PC-3 (cell line): ENCODE data around the gene SLC5A6. TPM values are rescaled to one million over a fixed set of nuclear protein-coding genes. Genes with fewer than 3 reads are reported as not detected.

ENCODE experiments used
- ATAC-seq: fragments of 200-7000 bp; cut with Tn5 transposase; 2 replicates; pipeline ENCODE4 v1.9.1; 2020; ENCODE audit warnings: mild to moderate bottlenecking, moderate library complexity
- BruUV-seq: library from RNA; stranded (reverse); fragments of 400-500 nt; replicated peaks from 2 replicates; lab custom pipeline; 2021; lab: Mats Ljungman, UMichigan
- CTCF ChIA-PET: fragments of 300-600 bp; sonication (Branson Sonifier 250); formaldehyde crosslinking; loops from one replicate; lab custom pipeline; 2022; ENCODE audit warnings: antibody characterized with exemption; lab: Charles Lee
- POLR2A ChIA-PET: fragments of 300-600 bp; sonication (Branson Sonifier 250); formaldehyde crosslinking; loops from one replicate; lab custom pipeline; 2022; ENCODE audit warnings: antibody characterized with exemption; ENCODE audit not compliant: unreplicated experiment; lab: Charles Lee
- DNase-seq: peaks from one replicate; pipeline ENCODE4 v3.0.0-alpha.2; 2015
- H2AFZ ChIP-seq: fragments of 300-600 bp; sonication (generic); 2 replicates; pipeline ENCODE4 v1.6.0; 2016; ENCODE audit warnings: antibody characterized with exemption, low read length
- H3F3A ChIP-seq: fragments of 300-600 bp; sonication (generic); one replicate; pipeline ENCODE4 v1.6.0; 2017; ENCODE audit warnings: antibody characterized with exemption, low read length, control low read depth, mild to moderate bottlenecking; ENCODE audit not compliant: unreplicated experiment
- H3K27ac ChIP-seq: fragments of 300-600 bp; sonication (generic); 2 replicates; pipeline ENCODE4 v1.5.1; 2016; ENCODE audit warnings: mild to moderate bottlenecking, low read length
- H3K27me3 ChIP-seq: fragments of 300-600 bp; sonication (generic); 2 replicates; pipeline ENCODE4 v1.6.1; 2016; ENCODE audit warnings: low read length, mixed read lengths
- H3K36me3 ChIP-seq: fragments of 300-600 bp; sonication (generic); 2 replicates; pipeline ENCODE4 v1.6.1; 2016; ENCODE audit warnings: low read depth, mixed run types, low read length, mixed read lengths
- H3K4me1 ChIP-seq: fragments of 300-600 bp; sonication (generic); 2 replicates; pipeline ENCODE4 v1.5.1; 2016; ENCODE audit warnings: low read length; ENCODE audit not compliant: insufficient read depth
- H3K4me2 ChIP-seq: fragments of 300-600 bp; sonication (generic); 2 replicates; pipeline ENCODE4 v1.6.0; 2016; ENCODE audit warnings: low read length
- H3K4me3 ChIP-seq: fragments of 300-600 bp; sonication (generic); 2 replicates; pipeline ENCODE4 v1.5.1; 2016; ENCODE audit warnings: mild to moderate bottlenecking, low read length, mixed read lengths
- H3K79me2 ChIP-seq: fragments of 300-600 bp; sonication (generic); 2 replicates; pipeline ENCODE4 v1.6.1; 2017; ENCODE audit warnings: low read length, mixed read lengths
- H3K9ac ChIP-seq: fragments of 300-600 bp; sonication (generic); 2 replicates; pipeline ENCODE4 v1.6.0; 2016; ENCODE audit warnings: mild to moderate bottlenecking, low read length
- H3K9me2 ChIP-seq: fragments of 300-600 bp; sonication (generic); replicated peaks from 2 replicates; pipeline ENCODE4 v1.6.1; 2016; ENCODE audit warnings: mixed run types, low read length, mixed read lengths
- H3K9me3 ChIP-seq: fragments of 300-600 bp; sonication (generic); 2 replicates; pipeline ENCODE4 v1.6.1; 2016; ENCODE audit warnings: low read length, mixed read lengths
- H4K20me1 ChIP-seq: fragments of 300-600 bp; sonication (generic); 2 replicates; pipeline ENCODE4 v1.6.1; 2016; ENCODE audit warnings: low read length, mixed read lengths
- CTCF ChIP-seq: fragments of 300-600 bp; sonication (generic); conservative IDR thresholded peaks from 2 replicates; pipeline ENCODE4 v1.5.1; 2017; ENCODE audit warnings: antibody characterized with exemption, low read depth, mild to moderate bottlenecking, low read length
- EZH2 ChIP-seq: fragments of 300-600 bp; sonication (generic); IDR thresholded peaks from one replicate; pipeline ENCODE4 v1.6.1; 2017; ENCODE audit warnings: antibody characterized with exemption, mild to moderate bottlenecking, low read length; ENCODE audit not compliant: unreplicated experiment
- EZH2phosphoT487 ChIP-seq: fragments of 300-600 bp; sonication (generic); IDR thresholded peaks from 2 replicates; pipeline ENCODE4 v1.6.1; 2018; ENCODE audit warnings: mild to moderate bottlenecking, antibody characterized with exemption, low read length, borderline replicate concordance
- intact Hi-C: fragments of 100-400 bp; cut with micrococcal nuclease; formaldehyde crosslinking; loops from 2 replicates; pipeline ENCODE4 v1.9.0; 2023
- total RNA-seq: library from RNA; depleted of rRNA; stranded (reverse); fragments of >200 nt; gene quantifications from 2 replicates; pipeline ENCODE4 v1.2.3, GENCODE V29; 2014

SLC5A6 gene
- total RNA-seq, 1 experiment from 2014 or later = 48.1 TPM

GRCh38 chr2:27255187-27255586 is 43.1 kb upstream of the SLC5A6 start:
- Histone ChIP-seq H3K36me3 (no peaks in the 10 kb centered on the region), H3K27ac (peak overlapping the region; percentile 57), H3K4me3 (no peak overlapping the region), H4K20me1 (peaks cover 4% of the 10 kb centered on the region; the same call in 1 of the 2 replicates), H3K9me3 (no peaks in the 10 kb centered on the region), H3K79me2 (no peaks in the 10 kb centered on the region), H3K4me1 (peaks cover 21% of the 10 kb centered on the region), H3F3A (peaks cover 4% of the 10 kb centered on the region), H3K27me3 (peaks cover under 1% of the 10 kb centered on the region; the same call in 1 of the 2 replicates), H3K4me2 (peak overlapping the region; percentile 45), H3K9ac (no peak overlapping the region; the same call in 1 of the 2 replicates), H2AFZ (no peak overlapping the region), H3K9me2 (no peaks in the 10 kb centered on the region)
- ChIA-PET POLR2A (interaction anchor here (0.6 kb wide), 1 partner anchor 28 kb away, joined by 3 read pairs; no protein-coding TSS in a partner anchor), CTCF (interaction anchor here (0.7 to 0.9 kb wide), 3 partner anchors 20 to 48 kb away, joined by 3 to 4 read pairs (median 3); no protein-coding TSS in a partner anchor)
- BruUV-seq = no TSS peak
- ATAC-seq (no peak), DNase-seq (no peak)
- TF ChIP-seq CTCF = no peak
- TF ChIP-seq EZH2 = no peak
- no peak for TF ChIP-seq EZH2phosphoT487
- intact Hi-C loops = no loop called here

GRCh38 chr2:27251766-27252165 is 39.7 kb upstream of the SLC5A6 start:
- H3K9ac ChIP-seq = no peak overlapping the region
- no peak overlapping the region for H3K4me3 ChIP-seq
- intact Hi-C loops = no loop called here
- H3K79me2 ChIP-seq = no peaks in the 10 kb centered on the region
- POLR2A ChIA-PET = no interaction called here
- DNase-seq (no peak), ATAC-seq (no peak)
- no peaks in the 10 kb centered on the region for H3K9me3 ChIP-seq
- H3F3A ChIP-seq = peaks cover 4% of the 10 kb centered on the region
- H3K4me2 ChIP-seq = no peak overlapping the region
- H4K20me1 ChIP-seq = peaks cover 4% of the 10 kb centered on the region; the same call in 1 of the 2 replicates
- BruUV-seq = no TSS peak
- H2AFZ ChIP-seq = no peak overlapping the region
- H3K36me3 ChIP-seq = no peaks in the 10 kb centered on the region
- H3K27me3 ChIP-seq = no peaks in the 10 kb centered on the region
- TF ChIP-seq EZH2 = no peak
- TF ChIP-seq EZH2phosphoT487 = no peak
- no peak for TF ChIP-seq CTCF
- H3K27ac ChIP-seq = no peak overlapping the region
- CTCF ChIA-PET = no interaction called here
- no peaks in the 10 kb centered on the region for H3K9me2 ChIP-seq
- peaks cover 31% of the 10 kb centered on the region for H3K4me1 ChIP-seq

GRCh38 chr2:27250652-27251379 is 38.7 kb upstream of the SLC5A6 start:
- DNase-seq (no peak), ATAC-seq (no peak)
- Histone ChIP-seq H3F3A (peaks cover 4% of the 10 kb centered on the region), H2AFZ (no peak overlapping the region), H3K27ac (no peak overlapping the region), H3K4me3 (no peak overlapping the region), H3K27me3 (no peaks in the 10 kb centered on the region), H3K9me3 (no peaks in the 10 kb centered on the region), H4K20me1 (peaks cover 4% of the 10 kb centered on the region; the same call in 1 of the 2 replicates), H3K36me3 (no peaks in the 10 kb centered on the region), H3K9ac (no peak overlapping the region), H3K9me2 (no peaks in the 10 kb centered on the region), H3K4me2 (no peak overlapping the region), H3K4me1 (peaks cover 21% of the 10 kb centered on the region), H3K79me2 (no peaks in the 10 kb centered on the region)
- CTCF ChIA-PET = interaction anchor here (0.6 kb wide), 1 partner anchor 13 kb away, joined by 4 read pairs; no protein-coding TSS in a partner anchor
- POLR2A ChIA-PET = no interaction called here
- TF ChIP-seq EZH2phosphoT487 = no peak
- TF ChIP-seq EZH2 = no peak
- no peak for TF ChIP-seq CTCF
- BruUV-seq = no TSS peak
- intact Hi-C loops = no loop called here
